Kidney (tissue), 14 donors: ENCODE measurements around the gene KCNG2. TPM values are rescaled to one million over a fixed set of nuclear protein-coding genes. Genes with fewer than 3 reads are reported as not detected.

ENCODE experiments used
- DNase-seq, 5 donors: peaks; one replicate each; pipeline ENCODE4 v3.0.0-alpha.2; 2013 to 2020
- FAIRE-seq: peaks from 2 replicates; lab custom pipeline; 2012; peaks lifted over from hg19 to GRCh38; lab: Jason Lieb, UNC
- H3K27ac ChIP-seq, 2 donors: one replicate each; pipeline ENCODE4 v1.7.0; 2013; ENCODE audit warnings: low read depth in 2 of 2, low read length in 2 of 2, inconsistent platforms in 1 of 2
- H3K27me3 ChIP-seq: one replicate; pipeline ENCODE4 v1.7.1; 2013; ENCODE audit warnings: low read length, inconsistent platforms; ENCODE audit not compliant: control insufficient read depth, insufficient read depth
- H3K36me3 ChIP-seq, 3 donors: one replicate each; pipeline versions ENCODE4 v1.7.0 to v1.7.1; 2013; ENCODE audit warnings: low read length in 3 of 3, control low read depth in 1 of 3, inconsistent platforms in 1 of 3; ENCODE audit not compliant: insufficient read depth in 3 of 3, control insufficient read depth in 2 of 3
- H3K4me1 ChIP-seq, 3 donors: one replicate each; pipeline versions ENCODE4 v1.7.0 to v1.7.1; 2013; ENCODE audit warnings: low read length in 3 of 3, inconsistent platforms in 1 of 3, low read depth in 1 of 3; ENCODE audit not compliant: control insufficient read depth in 2 of 3, insufficient read depth in 2 of 3
- H3K4me3 ChIP-seq, 3 donors: one replicate each; pipeline versions ENCODE4 v1.7.0 to v1.8.1; 2013; ENCODE audit warnings: low read length in 3 of 3, control low read depth in 1 of 3, inconsistent platforms in 1 of 3
- H3K9ac ChIP-seq, 3 donors: one replicate each; pipeline versions ENCODE4 v1.7.0 to v1.7.1; 2013; ENCODE audit warnings: low read length in 3 of 3, control low read depth in 1 of 3, inconsistent platforms in 1 of 3
- H3K9me3 ChIP-seq, 3 donors: one replicate each; pipeline versions ENCODE4 v1.7.0 to v1.7.1; 2013; ENCODE audit warnings: low read length in 3 of 3, control low read depth in 1 of 3, inconsistent platforms in 1 of 3; ENCODE audit not compliant: control insufficient read depth in 2 of 3, insufficient read depth in 1 of 3
- intact Hi-C: fragments of 100-400 bp; cut with DNase I; formaldehyde crosslinking; loops from one replicate; pipeline ENCODE4 v1.11.1; 2022
- polyA plus RNA-seq: library from polyadenylated mRNA; stranded (reverse); fragments of 350-450 nt; fragmentation: Illumina TruSeq; extraction: RNeasy Lipid Tissue Mini Kit (QIAGEN cat#74804); gene quantifications from one replicate; pipeline ENCODE4 v1.2.3, GENCODE V29; 2014; ENCODE audit warnings: low read depth, low replicate concordance; ENCODE audit not compliant: insufficient read depth
- total RNA-seq: library from RNA; stranded (reverse); fragmentation: NEBNext Ultra II Directional; extraction: Animal tissue kit (Norgen Biotek cat#: 25700); gene quantifications from one replicate; pipeline ENCODE4 v1.2.1, GENCODE V29; 2021
- TF ChIP-seq, protein P1 (sequence below): IDR thresholded peaks from 3 replicates; pipeline ENCODE4 v1.5.1; 2012; ENCODE audit warnings: mild to moderate bottlenecking, moderate library complexity, borderline replicate concordance; ENCODE audit not compliant: insufficient read depth; ENCODE audit errors: extremely low read depth
- donor health status: control.
- donor health status: control.
- donor health status: control.
- donor health status: control.
- donor health status: control.
- donor health status: DM: yes; HTN: yes; CAD: no.
- donor health status: Normal renal cell carcinoma (clear cell type).

Gene KCNG2
- total and polyA plus RNA-seq, 2 donors from 2014 or later, result 0.76 TPM; not detected in 1

DNA sequence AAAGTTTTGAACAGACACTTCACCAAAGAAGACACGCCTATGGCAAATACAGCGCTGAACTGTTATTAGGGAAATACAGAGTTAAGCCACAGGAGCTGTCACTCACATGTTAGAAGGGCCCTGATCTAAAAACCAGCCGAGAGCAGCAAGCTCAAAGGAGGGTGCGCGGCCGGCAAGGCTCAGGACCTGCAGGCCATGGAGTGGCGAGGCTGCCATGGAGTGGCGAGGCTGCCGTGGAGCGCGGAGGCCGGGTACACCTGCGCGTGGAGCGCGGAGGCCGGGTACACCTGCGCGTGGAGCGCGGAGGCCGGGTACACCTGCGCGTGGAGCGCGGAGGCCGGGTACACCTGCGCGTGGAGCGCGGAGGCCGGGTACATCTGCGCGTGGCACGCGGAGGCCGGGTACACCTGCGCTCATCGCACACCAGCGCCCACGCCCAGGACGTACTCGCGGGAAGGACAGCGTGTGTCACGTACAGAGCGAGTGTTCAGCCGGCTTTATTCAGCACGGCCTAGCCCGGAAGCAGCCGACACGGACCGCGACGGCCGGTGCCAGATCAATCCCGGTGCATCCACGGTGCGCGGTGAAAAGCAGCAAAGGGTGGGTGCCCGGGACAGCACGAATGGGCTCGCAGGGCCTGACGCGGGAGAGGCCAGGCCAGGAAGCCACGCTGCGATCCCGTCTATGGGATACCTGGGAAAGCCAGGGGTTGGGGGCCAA, 84.9 kb downstream of the KCNG2 start:
- FAIRE-seq, result no peak
- intact Hi-C loops, result no loop called here
- no peaks in the 10 kb centered on the region for H3K9me3 ChIP-seq
- no peak for DNase-seq
- H3K9ac ChIP-seq, result no peak overlapping the region
- H3K36me3 ChIP-seq, result no peaks in the 10 kb centered on the region
- TF ChIP-seq, protein P1, sequence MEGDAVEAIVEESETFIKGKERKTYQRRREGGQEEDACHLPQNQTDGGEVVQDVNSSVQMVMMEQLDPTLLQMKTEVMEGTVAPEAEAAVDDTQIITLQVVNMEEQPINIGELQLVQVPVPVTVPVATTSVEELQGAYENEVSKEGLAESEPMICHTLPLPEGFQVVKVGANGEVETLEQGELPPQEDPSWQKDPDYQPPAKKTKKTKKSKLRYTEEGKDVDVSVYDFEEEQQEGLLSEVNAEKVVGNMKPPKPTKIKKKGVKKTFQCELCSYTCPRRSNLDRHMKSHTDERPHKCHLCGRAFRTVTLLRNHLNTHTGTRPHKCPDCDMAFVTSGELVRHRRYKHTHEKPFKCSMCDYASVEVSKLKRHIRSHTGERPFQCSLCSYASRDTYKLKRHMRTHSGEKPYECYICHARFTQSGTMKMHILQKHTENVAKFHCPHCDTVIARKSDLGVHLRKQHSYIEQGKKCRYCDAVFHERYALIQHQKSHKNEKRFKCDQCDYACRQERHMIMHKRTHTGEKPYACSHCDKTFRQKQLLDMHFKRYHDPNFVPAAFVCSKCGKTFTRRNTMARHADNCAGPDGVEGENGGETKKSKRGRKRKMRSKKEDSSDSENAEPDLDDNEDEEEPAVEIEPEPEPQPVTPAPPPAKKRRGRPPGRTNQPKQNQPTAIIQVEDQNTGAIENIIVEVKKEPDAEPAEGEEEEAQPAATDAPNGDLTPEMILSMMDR, result no peak
- H3K4me1 ChIP-seq, result no peaks in the 10 kb centered on the region
- H3K4me3 ChIP-seq, result no peak overlapping the region
- no peaks in the 10 kb centered on the region for H3K27me3 ChIP-seq
- no peak overlapping the region for H3K27ac ChIP-seq

DNA sequence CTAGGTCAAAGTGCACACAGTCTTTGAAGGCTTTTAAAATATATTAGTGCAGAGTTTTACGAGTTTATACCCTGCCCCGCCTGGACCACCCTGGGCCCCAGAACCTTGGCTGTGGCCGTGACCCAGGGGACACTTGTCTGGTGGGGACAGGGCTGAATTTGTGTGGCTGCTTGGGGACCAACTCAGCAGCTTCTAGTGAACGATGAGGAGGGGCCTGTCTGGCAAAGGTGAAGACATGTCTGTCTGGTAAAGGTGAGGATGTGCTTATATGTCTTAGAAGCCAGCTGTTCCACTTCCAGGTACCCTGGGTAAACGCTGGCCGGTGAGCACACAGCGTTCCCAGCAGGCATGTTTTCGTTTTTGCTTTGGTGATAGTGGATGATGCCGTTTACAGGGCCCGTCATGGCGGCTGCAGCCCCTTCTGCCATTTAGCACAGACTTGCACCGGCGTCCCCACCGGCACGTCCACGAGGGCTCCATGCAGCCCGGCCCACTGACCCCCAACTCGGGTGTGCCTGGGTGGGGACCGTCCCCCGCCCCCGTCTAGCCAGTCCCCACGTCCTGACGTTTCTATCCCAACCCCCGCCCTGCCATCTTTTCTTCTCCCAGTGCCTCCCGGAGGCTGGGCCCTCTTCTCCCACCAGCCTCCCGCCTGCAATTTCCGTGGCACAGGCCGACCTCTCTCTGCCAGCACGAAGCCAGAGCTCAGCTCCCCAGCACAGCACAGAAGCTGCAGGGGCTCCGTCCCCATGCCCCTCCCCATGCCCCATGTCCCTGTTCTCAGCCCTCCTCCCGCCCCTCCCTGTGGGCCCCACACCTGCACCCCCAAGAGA, 85.9 kb downstream of the KCNG2 start:
- H3K9me3 ChIP-seq, result no peaks in the 10 kb centered on the region
- H3K4me1 ChIP-seq, result no peaks in the 10 kb centered on the region
- intact Hi-C loops, result no loop called here
- TF ChIP-seq, protein P1, result no peak
- H3K9ac ChIP-seq, result no peak overlapping the region
- no peak overlapping the region for H3K27ac ChIP-seq
- no peaks in the 10 kb centered on the region for H3K27me3 ChIP-seq
- DNase-seq (peak in 2 of 5 donors; percentile 6 to 27), FAIRE-seq (no peak)
- H3K4me3 ChIP-seq, result no peak overlapping the region
- H3K36me3 ChIP-seq, result no peaks in the 10 kb centered on the region

DNA sequence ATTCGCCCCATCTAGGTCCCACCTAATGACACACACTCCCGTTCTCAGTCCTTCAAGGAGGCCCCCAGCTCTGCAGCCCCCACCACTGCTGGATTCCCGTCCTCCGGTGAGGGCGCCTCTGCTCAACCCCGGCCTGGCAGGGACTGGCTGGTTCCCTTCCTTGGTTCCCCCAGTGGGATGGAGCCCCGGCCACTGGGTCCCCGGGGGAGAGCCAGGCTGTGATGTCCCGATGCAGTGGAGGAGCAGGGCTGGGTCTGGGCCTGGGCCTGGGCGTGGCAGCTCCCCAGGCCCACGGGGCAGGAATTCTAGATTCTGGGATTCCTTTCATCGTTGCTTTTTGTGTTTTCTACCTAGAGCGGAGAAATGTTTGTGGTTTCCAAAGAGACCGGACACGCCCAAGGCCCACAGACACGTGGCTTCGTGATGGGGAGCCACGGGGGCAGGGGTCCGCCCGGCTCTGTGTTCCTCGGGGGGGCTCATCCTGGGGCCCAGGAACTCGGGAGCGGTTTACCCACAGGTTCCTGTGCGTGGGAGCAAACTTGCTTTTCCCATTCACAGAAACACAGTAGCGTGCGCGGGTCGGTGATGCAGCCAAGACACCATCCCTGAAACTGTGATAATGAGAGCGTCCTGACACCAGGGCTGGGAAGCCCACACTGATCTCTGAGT, 86.7 kb downstream of the KCNG2 start:
- H3K27ac ChIP-seq, result no peak overlapping the region
- intact Hi-C loops, result no loop called here
- no peak overlapping the region for H3K9ac ChIP-seq
- H3K4me1 ChIP-seq, result no peaks in the 10 kb centered on the region
- DNase-seq (peak in 1 of 5 donors; percentile 4), FAIRE-seq (no peak)
- H3K9me3 ChIP-seq, result peaks cover 0 to 2% (median 1%) of the 10 kb centered on the region in 3 donors
- H3K36me3 ChIP-seq, result no peaks in the 10 kb centered on the region
- H3K27me3 ChIP-seq, result no peaks in the 10 kb centered on the region
- TF ChIP-seq, protein P1, result no peak
- H3K4me3 ChIP-seq, result no peak overlapping the region
